SK-N-SH treated with all-trans-retinoic acid at 6 μM for 48 hours (cell line): ENCODE data around the gene KLK14.

Experiments used
- ATAC-seq: fragments of 200-7000 bp; cut with Tn5 transposase; 3 replicates; pipeline ENCODE4 v1.9.1; 2020; ENCODE audit warnings: mild to moderate bottlenecking, moderate library complexity
- ARNTL ChIP-seq: fragments of 450-650 bp; formaldehyde crosslinking; IDR thresholded peaks from 2 replicates; pipeline ENCODE4 v1.5.0; 2020; ENCODE audit warnings: low read depth, mild to moderate bottlenecking, moderate library complexity, borderline replicate concordance
- BACH2 ChIP-seq: fragments of 250-450 bp; sonication (Bioruptor Pico); IDR thresholded peaks from 2 replicates; pipeline ENCODE4 v1.9.0; 2021; ENCODE audit warnings: mild to moderate bottlenecking, borderline replicate concordance
- CSDC2 ChIP-seq: fragments of 250-450 bp; sonication (Bioruptor Pico); IDR thresholded peaks from 2 replicates; pipeline ENCODE4 v1.5.0; 2020; ENCODE audit warnings: mild to moderate bottlenecking, moderate library complexity
- GLIS3 ChIP-seq: fragments of 250-450 bp; sonication (Bioruptor Pico); IDR thresholded peaks from 2 replicates; pipeline ENCODE4 v1.5.0; 2020; ENCODE audit warnings: mild to moderate bottlenecking, moderate library complexity
- ISL1 ChIP-seq: fragments of 250-450 bp; sonication (Bioruptor Pico); IDR thresholded peaks from 2 replicates; pipeline ENCODE4 v2.1.2; 2022; ENCODE audit warnings: mild to moderate bottlenecking, moderate library complexity
- OSR1 ChIP-seq: fragments of 250-450 bp; sonication (Bioruptor Pico); IDR thresholded peaks from 2 replicates; pipeline ENCODE4 v1.8.0; 2022; ENCODE audit warnings: moderate library complexity, mild to moderate bottlenecking, inconsistent platforms
- PPARA ChIP-seq: fragments of 250-450 bp; sonication (Bioruptor Pico); IDR thresholded peaks from 2 replicates; pipeline ENCODE4 v1.5.0; 2020; ENCODE audit warnings: mild to moderate bottlenecking, borderline replicate concordance
- RARB ChIP-seq: fragments of 250-450 bp; sonication (Bioruptor Pico); IDR thresholded peaks from 2 replicates; pipeline ENCODE4 v1.8.0; 2021; ENCODE audit warnings: mild to moderate bottlenecking, moderate library complexity
- SNAI2 ChIP-seq: fragments of 250-450 bp; sonication (Bioruptor Pico); IDR thresholded peaks from 2 replicates; pipeline ENCODE4 v1.5.0; 2020; ENCODE audit warnings: mild to moderate bottlenecking, moderate library complexity
- TOX ChIP-seq: fragments of 250-450 bp; sonication (Bioruptor Pico); IDR thresholded peaks from 2 replicates; pipeline ENCODE4 v1.8.0; 2021; ENCODE audit warnings: mild to moderate bottlenecking, moderate library complexity, borderline replicate concordance
- ZFP3 ChIP-seq: fragments of 250-450 bp; sonication (Bioruptor Pico); IDR thresholded peaks from 2 replicates; pipeline ENCODE4 v1.5.0; 2020; ENCODE audit warnings: mild to moderate bottlenecking, moderate library complexity
- ZFP30 ChIP-seq: fragments of 450-650 bp; formaldehyde crosslinking; IDR thresholded peaks from 2 replicates; pipeline ENCODE4 v1.5.0; 2022; ENCODE audit warnings: mild to moderate bottlenecking, moderate library complexity
- ZNF565 ChIP-seq: fragments of 450-650 bp; formaldehyde crosslinking; conservative IDR thresholded peaks from 2 replicates; pipeline ENCODE4 v1.5.0; 2020; ENCODE audit warnings: low read depth, mild to moderate bottlenecking, moderate library complexity
- ZNF70 ChIP-seq: fragments of 450-650 bp; formaldehyde crosslinking; IDR thresholded peaks from 2 replicates; pipeline ENCODE4 v1.5.0; 2020; ENCODE audit warnings: mild to moderate bottlenecking, moderate library complexity
- ZNF8 ChIP-seq: fragments of 450-650 bp; formaldehyde crosslinking; IDR thresholded peaks from 2 replicates; pipeline ENCODE4 v1.5.0; 2020; ENCODE audit warnings: mild to moderate bottlenecking, moderate library complexity
- TF ChIP-seq, protein P1 (sequence below): fragments of 250-450 bp; sonication (Bioruptor Pico); IDR thresholded peaks from 2 replicates; pipeline ENCODE4 v1.5.1; 2020; ENCODE audit warnings: low read depth, mild to moderate bottlenecking, moderate library complexity
- TF ChIP-seq, protein P2 (sequence below): fragments of 250-450 bp; sonication (Bioruptor Pico); IDR thresholded peaks from 2 replicates; pipeline ENCODE4 v1.8.0; 2020; ENCODE audit warnings: mild to moderate bottlenecking, moderate library complexity, borderline replicate concordance
- TF ChIP-seq, protein P3 (sequence below): fragments of 250-450 bp; sonication (Bioruptor Pico); IDR thresholded peaks from 2 replicates; pipeline ENCODE4 v1.5.0; 2020; ENCODE audit warnings: mild to moderate bottlenecking, moderate library complexity
- TF ChIP-seq, protein P4 (sequence below): fragments of 250-450 bp; sonication (Bioruptor Pico); IDR thresholded peaks from 2 replicates; pipeline ENCODE4 v1.8.0; 2021; ENCODE audit warnings: low read depth, mild to moderate bottlenecking, moderate library complexity, borderline replicate concordance

KLK14 gene

DNA sequence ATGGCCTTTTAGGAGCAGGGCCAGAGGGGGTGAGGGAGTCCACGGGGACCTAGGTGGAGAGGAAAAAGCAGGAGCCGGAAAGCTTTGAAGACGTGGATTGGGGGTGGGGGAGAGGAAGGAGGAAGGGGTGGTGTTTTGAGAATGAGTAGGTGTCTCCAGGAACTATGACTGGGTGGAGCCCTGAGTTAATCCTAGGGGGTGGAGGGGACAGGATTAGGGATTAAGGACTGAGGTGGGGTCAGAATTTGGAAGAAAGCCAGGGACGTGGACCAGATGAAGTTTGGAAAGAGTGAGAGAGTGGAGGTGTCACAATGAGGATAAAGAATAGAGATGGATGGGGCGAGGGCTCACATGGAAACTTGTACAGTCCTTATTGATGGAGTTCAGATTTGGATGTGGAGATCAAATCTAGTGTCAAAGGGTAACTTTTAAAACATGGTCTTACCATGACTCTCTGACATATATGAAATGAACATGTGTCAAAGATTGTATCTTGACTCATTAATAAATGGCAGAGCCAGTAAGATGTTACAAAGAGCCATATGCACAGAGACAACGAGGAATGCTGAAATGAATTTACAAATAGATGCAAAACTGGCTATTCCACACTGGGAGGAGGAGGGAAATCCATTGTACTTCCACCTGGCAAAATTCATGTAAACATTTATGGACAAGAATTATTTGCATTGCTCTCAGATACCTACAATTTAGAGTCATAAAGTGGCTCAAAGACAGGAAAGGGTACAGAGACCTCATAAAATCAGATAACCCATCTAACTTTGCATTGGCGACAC lies 16.1 kb downstream of the KLK14 start:
- TF ChIP-seq ZNF565 (CRISPR knock-in tag) (no peak), ISL1 (no peak), BACH2 (CRISPR knock-in tag) (no peak), SNAI2 (CRISPR knock-in tag) (no peak), ZNF70 (CRISPR knock-in tag) (no peak), OSR1 (CRISPR knock-in tag) (no peak), RARB (no peak), TOX (CRISPR knock-in tag) (no peak), PPARA (CRISPR knock-in tag) (no peak), ZNF8 (CRISPR knock-in tag) (no peak), ZFP3 (CRISPR knock-in tag) (no peak)
- TF ChIP-seq, protein P1, sequence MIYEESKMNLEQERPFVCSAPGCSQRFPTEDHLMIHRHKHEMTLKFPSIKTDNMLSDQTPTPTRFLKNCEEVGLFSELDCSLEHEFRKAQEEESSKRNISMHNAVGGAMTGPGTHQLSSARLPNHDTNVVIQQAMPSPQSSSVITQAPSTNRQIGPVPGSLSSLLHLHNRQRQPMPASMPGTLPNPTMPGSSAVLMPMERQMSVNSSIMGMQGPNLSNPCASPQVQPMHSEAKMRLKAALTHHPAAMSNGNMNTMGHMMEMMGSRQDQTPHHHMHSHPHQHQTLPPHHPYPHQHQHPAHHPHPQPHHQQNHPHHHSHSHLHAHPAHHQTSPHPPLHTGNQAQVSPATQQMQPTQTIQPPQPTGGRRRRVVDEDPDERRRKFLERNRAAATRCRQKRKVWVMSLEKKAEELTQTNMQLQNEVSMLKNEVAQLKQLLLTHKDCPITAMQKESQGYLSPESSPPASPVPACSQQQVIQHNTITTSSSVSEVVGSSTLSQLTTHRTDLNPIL (CRISPR knock-in tag), result no peak
- no peak for ATAC-seq

DNA sequence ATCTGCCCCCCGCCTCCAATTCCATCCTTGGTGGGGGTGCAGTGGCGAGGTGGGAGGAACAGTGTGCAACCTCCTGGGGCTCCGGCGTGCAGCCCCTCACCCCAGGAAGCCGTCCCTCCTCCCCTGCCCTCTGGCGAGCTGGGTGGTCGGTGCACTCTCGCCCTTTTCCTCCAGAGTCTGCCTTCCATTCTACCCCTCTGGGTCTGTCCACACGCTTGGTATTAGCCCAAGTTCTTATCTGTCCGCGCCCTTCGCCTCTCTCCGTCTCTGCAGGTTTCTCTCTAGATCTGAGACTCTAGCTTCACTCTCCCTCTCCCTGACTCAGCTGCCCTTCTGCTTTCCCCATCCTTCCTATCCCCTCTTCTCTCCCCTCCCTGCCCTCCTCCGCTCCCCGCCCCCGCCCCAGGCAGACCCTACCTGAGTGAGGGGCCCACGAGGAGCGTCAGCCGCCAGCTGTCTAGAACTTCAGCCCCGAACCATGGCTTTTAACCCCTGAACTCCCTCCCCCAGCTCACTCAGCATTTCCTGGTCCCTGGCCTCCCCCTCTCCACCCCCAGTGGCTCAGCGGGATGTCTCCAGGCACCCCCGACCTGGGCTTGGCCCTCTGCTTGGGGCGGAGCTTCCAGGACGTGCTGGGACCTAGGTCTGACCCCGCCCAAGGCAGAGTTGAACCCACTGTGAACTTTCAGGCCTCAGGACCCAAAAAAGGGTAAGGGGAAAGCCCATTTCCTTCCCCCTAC lies 17.3 kb downstream of the KLK14 start:
- TF ChIP-seq BACH2 (CRISPR knock-in tag) (no peak), CSDC2 (no peak)
- no peak for ATAC-seq

DNA sequence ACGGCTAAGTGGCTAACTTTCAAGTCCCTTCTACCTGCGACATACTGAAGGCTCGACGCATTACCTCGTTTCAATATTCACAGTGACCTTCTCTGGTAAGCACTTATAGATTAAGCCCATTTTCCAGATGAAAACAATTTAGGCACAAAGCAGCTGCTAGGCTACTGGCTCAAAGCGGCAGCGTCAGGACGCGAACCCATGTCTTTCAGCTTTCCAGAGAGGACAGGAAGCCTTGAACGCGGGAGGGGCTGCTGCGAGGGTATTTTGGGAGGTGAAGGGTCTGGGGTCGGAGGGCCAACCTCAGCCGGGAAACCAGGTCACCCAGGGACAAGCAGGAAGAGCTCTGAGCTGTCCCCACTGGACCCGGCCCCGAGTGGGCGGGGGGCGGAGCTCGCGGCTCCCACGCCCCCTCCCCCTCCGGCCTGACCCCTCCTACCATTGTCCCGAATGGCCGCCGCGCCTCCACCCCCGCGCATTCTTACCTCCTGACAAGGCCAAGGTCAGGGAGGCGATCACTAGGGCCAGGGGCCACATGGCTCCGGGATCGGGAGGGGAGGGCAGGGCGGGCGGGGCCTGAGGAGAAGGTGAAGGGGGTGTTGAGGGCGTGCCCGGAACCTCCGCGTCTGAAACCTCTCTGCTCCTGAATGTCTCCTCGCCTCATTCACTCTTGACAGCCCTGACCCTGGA lies 18.0 kb downstream of the KLK14 start, which contains the start of gene KLK13:
Gene KLK13, minus strand, starts transcription at position 559 of the 687 bp plus-strand sequence. Its CDS starts 25 bp downstream, at position 534.
- no peak for ATAC-seq

DNA sequence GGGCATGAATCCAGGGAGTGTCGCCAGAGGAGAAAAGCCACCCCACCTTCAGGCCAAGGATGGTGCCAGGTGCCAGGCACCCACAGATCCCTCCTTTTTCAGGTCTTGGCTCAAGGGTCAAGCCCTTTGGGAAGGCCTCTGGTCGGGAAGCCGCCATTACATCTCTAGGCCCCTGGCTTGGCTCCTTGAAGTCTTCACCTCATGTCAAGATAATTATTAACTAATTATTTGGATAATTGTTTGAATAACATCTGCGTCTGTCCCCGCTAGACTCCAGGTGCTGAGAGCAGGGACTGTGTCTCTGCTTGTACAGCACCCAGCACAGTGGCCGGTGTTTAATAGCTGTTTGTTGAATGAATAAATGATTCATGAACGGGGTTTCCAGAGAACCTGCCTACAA lies 19.0 kb downstream of the KLK14 start:
- no peak for ATAC-seq
- no peak for TF ChIP-seq ZNF70 (CRISPR knock-in tag)
- no peak for TF ChIP-seq PPARA (CRISPR knock-in tag)
- no peak for TF ChIP-seq ZFP30 (CRISPR knock-in tag)
- no peak for TF ChIP-seq ZFP3 (CRISPR knock-in tag)
- TF ChIP-seq ZNF8 (CRISPR knock-in tag), result no peak
- no peak for TF ChIP-seq ZNF565 (CRISPR knock-in tag)
- TF ChIP-seq GLIS3 (CRISPR knock-in tag), result no peak
- no peak for TF ChIP-seq ARNTL (CRISPR knock-in tag)
- TF ChIP-seq, protein P2, sequence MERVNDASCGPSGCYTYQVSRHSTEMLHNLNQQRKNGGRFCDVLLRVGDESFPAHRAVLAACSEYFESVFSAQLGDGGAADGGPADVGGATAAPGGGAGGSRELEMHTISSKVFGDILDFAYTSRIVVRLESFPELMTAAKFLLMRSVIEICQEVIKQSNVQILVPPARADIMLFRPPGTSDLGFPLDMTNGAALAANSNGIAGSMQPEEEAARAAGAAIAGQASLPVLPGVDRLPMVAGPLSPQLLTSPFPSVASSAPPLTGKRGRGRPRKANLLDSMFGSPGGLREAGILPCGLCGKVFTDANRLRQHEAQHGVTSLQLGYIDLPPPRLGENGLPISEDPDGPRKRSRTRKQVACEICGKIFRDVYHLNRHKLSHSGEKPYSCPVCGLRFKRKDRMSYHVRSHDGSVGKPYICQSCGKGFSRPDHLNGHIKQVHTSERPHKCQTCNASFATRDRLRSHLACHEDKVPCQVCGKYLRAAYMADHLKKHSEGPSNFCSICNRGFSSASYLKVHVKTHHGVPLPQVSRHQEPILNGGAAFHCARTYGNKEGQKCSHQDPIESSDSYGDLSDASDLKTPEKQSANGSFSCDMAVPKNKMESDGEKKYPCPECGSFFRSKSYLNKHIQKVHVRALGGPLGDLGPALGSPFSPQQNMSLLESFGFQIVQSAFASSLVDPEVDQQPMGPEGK, result no peak
- no peak for TF ChIP-seq CSDC2
- TF ChIP-seq BACH2 (CRISPR knock-in tag), result no peak
- TF ChIP-seq, protein P1 (CRISPR knock-in tag), result no peak
- no peak for TF ChIP-seq SNAI2 (CRISPR knock-in tag)
- TF ChIP-seq, protein P3, sequence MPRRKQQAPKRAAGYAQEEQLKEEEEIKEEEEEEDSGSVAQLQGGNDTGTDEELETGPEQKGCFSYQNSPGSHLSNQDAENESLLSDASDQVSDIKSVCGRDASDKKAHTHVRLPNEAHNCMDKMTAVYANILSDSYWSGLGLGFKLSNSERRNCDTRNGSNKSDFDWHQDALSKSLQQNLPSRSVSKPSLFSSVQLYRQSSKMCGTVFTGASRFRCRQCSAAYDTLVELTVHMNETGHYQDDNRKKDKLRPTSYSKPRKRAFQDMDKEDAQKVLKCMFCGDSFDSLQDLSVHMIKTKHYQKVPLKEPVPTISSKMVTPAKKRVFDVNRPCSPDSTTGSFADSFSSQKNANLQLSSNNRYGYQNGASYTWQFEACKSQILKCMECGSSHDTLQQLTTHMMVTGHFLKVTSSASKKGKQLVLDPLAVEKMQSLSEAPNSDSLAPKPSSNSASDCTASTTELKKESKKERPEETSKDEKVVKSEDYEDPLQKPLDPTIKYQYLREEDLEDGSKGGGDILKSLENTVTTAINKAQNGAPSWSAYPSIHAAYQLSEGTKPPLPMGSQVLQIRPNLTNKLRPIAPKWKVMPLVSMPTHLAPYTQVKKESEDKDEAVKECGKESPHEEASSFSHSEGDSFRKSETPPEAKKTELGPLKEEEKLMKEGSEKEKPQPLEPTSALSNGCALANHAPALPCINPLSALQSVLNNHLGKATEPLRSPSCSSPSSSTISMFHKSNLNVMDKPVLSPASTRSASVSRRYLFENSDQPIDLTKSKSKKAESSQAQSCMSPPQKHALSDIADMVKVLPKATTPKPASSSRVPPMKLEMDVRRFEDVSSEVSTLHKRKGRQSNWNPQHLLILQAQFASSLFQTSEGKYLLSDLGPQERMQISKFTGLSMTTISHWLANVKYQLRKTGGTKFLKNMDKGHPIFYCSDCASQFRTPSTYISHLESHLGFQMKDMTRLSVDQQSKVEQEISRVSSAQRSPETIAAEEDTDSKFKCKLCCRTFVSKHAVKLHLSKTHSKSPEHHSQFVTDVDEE (CRISPR knock-in tag), result no peak
- TF ChIP-seq, protein P4, sequence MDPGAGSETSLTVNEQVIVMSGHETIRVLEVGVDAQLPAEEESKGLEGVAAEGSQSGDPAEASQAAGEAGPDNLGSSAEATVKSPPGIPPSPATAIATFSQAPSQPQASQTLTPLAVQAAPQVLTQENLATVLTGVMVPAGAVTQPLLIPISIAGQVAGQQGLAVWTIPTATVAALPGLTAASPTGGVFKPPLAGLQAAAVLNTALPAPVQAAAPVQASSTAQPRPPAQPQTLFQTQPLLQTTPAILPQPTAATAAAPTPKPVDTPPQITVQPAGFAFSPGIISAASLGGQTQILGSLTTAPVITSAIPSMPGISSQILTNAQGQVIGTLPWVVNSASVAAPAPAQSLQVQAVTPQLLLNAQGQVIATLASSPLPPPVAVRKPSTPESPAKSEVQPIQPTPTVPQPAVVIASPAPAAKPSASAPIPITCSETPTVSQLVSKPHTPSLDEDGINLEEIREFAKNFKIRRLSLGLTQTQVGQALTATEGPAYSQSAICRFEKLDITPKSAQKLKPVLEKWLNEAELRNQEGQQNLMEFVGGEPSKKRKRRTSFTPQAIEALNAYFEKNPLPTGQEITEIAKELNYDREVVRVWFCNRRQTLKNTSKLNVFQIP (CRISPR knock-in tag), result no peak
- TF ChIP-seq ISL1, result no peak
- no peak for TF ChIP-seq TOX (CRISPR knock-in tag)

More for the DNA sequence above, 18.0 kb downstream of the KLK14 start, which contains the start of gene KLK13:
- TF ChIP-seq RARB (no peak), ARNTL (CRISPR knock-in tag) (no peak)
